GM18519 (cell line): ENCODE measurements around the gene PLIN1.

Source experiments
- ATAC-seq: cut with Tn5 transposase; IDR thresholded peaks from one replicate; pipeline ENCODE4 v1.9.1; 2021; ENCODE audit warnings: mild to moderate bottlenecking, moderate library complexity; ENCODE audit not compliant: unreplicated experiment, low FRiP score

The PLIN1 gene

GRCh38 chr15:89630260-89630659 lies 48.9 kb downstream of the PLIN1 start:
- ATAC-seq: no peak

- no peak for ATAC-seq
Measured at GRCh38 chr15:89629829-89630228, 49.3 kb downstream of the PLIN1 start.

- ATAC-seq: no peak
Measured at GRCh38 chr15:89628806-89629715, 50.1 kb downstream of the PLIN1 start.

- ATAC-seq: no peak
Measured at GRCh38 chr15:89628301-89628700, 50.9 kb downstream of the PLIN1 start.

- ATAC-seq: no peak
Measured at GRCh38 chr15:89627256-89627970, 51.8 kb downstream of the PLIN1 start.

- ATAC-seq: no peak
Measured at GRCh38 chr15:89625716-89626115, 53.5 kb downstream of the PLIN1 start.

GRCh38 chr15:89623165-89623564 lies 56.0 kb downstream of the PLIN1 start:
- ATAC-seq: no peak

GRCh38 chr15:89621547-89621946 lies 57.6 kb downstream of the PLIN1 start:
- ATAC-seq: no peak

GRCh38 chr15:89616228-89616627 lies 62.9 kb downstream of the PLIN1 start:
- ATAC-seq: no peak

GRCh38 chr15:89615135-89615534 lies 64.0 kb downstream of the PLIN1 start:
- no peak for ATAC-seq
